HepG2 (cell line): Measurements from ENCODE around the gene POLH. TPM values are rescaled to one million over a fixed set of nuclear protein-coding genes. Genes with fewer than 3 reads are reported as not detected.

Experiments
- ATAC-seq: fragments of 200-7000 bp; cut with Tn5 transposase; 3 replicates; pipeline ENCODE4 v1.9.1; 2020; ENCODE audit warnings: mild to moderate bottlenecking, moderate library complexity
- Bru-seq: library from RNA; stranded (reverse); fragments of 400-500 nt; gene quantifications from one replicate; lab custom pipeline; 2021; lab: Mats Ljungman, UMichigan
- BruChase-seq, 2 experiments: library from RNA; stranded (reverse); fragments of 400-500 nt; gene quantifications; one replicate each; lab custom pipeline; 2021; lab: Mats Ljungman, UMichigan
- BruUV-seq: library from RNA; stranded (reverse); fragments of 400-500 nt; replicated peaks from 2 replicates; lab custom pipeline; 2021; lab: Mats Ljungman, UMichigan
- CTCF ChIA-PET: fragments of 300-600 bp; formaldehyde crosslinking; extraction: SDS; loops from one replicate; lab custom pipeline; 2021; ENCODE audit warnings: low total read pairs, inconsistent platforms, low intra/inter-chr PET ratio; lab: Yijun Ruan, JAX
- POLR2A ChIA-PET: fragments of 350-600 bp; sonication (Branson Sonifier 250); formaldehyde crosslinking; loops from one replicate; lab custom pipeline; 2020; ENCODE audit warnings: antibody characterized with exemption, inconsistent platforms; lab: Yijun Ruan, JAX
- DNase-seq: peaks from one replicate; pipeline ENCODE4 v3.0.0-alpha.2; 2015; ENCODE audit warnings: low spot score
- FAIRE-seq: peaks from 3 replicates; lab custom pipeline; 2011; peaks lifted over from hg19 to GRCh38; lab: Jason Lieb, UNC
- H2AFZ ChIP-seq: one replicate; pipeline ENCODE4 v1.6.1; 2011; ENCODE audit warnings: low read length, inconsistent platforms
- H3K27ac ChIP-seq: fragments of 300-600 bp; 3 replicates; pipeline ENCODE4 v1.8.0; 2011; ENCODE audit warnings: mixed run types, mild to moderate bottlenecking, mixed read lengths, low read length, inconsistent platforms; ENCODE audit not compliant: insufficient read depth; ENCODE audit errors: extremely low read length
- H3K27me3 ChIP-seq, 2 experiments: fragments of 200-600 bp in 1 of 2; 2 replicates in 1 of 2; 3 replicates in 1 of 2; pipeline versions ENCODE4 v1.6.0 to v1.8.0; 2011; ENCODE audit warnings: low read length in 2 of 2, mild to moderate bottlenecking in 2 of 2, moderate library complexity in 2 of 2, inconsistent platforms in 1 of 2; ENCODE audit not compliant: insufficient read depth in 2 of 2, control insufficient read depth in 1 of 2
- H3K36me3 ChIP-seq, 2 experiments: fragments of 200-600 bp in 1 of 2; replicated peaks in 1 of 2; 2 replicates in 1 of 2; 3 replicates in 1 of 2; pipeline versions ENCODE4 v1.5.1 to v1.8.0; 2011; ENCODE audit warnings: low read length in 2 of 2, inconsistent platforms in 1 of 2; ENCODE audit not compliant: insufficient read depth in 2 of 2, control insufficient read depth in 1 of 2
- H3K4me1 ChIP-seq: 2 replicates; pipeline ENCODE4 v1.5.1; 2012; ENCODE audit warnings: low read length, inconsistent platforms; ENCODE audit not compliant: insufficient read depth
- H3K4me2 ChIP-seq: 2 replicates; pipeline ENCODE4 v1.6.0; 2011; ENCODE audit warnings: low read depth, low read length, inconsistent platforms
- H3K4me3 ChIP-seq, 3 experiments: fragments of 200-600 bp in 1 of 3; sonication (generic), shearing (Covaris generic) in 1 of 3; replicated peaks in 1 of 3; 2 replicates each; pipeline ENCODE4 v1.5.1; 2011 to 2016; ENCODE audit warnings: low read length in 3 of 3, inconsistent platforms in 2 of 3, low read depth in 2 of 3, mild to moderate bottlenecking in 2 of 3, control low read depth in 1 of 3, mixed read lengths in 1 of 3; ENCODE audit not compliant: insufficient read depth in 1 of 3
- H3K79me2 ChIP-seq: one replicate; pipeline ENCODE4 v1.6.1; 2011; ENCODE audit warnings: low read length, inconsistent platforms; ENCODE audit not compliant: insufficient read depth
- H3K9ac ChIP-seq: 2 replicates; pipeline ENCODE4 v1.6.0; 2011; ENCODE audit warnings: mild to moderate bottlenecking, low read depth, low read length, inconsistent platforms; ENCODE audit not compliant: insufficient read depth
- H3K9me3 ChIP-seq: 2 replicates; pipeline ENCODE4 v1.5.1; 2012; ENCODE audit warnings: mild to moderate bottlenecking, low read length
- H4K20me1 ChIP-seq: 2 replicates; pipeline ENCODE4 v1.6.0; 2011; ENCODE audit warnings: inconsistent platforms, mild to moderate bottlenecking, low read length, moderate library complexity; ENCODE audit not compliant: insufficient read depth
- ZNF180 ChIP-seq: sonication (generic); formaldehyde crosslinking; IDR thresholded peaks from 2 replicates; pipeline ENCODE4 v1.4.0; 2020; ENCODE audit warnings: low read depth, missing genetic modification reagents, borderline replicate concordance
- ZNF20 ChIP-seq: sonication (generic); formaldehyde crosslinking; IDR thresholded peaks from 2 replicates; pipeline ENCODE4 v1.4.0; 2020; ENCODE audit warnings: mild to moderate bottlenecking, moderate library complexity, missing genetic modification reagents
- ZSCAN30 ChIP-seq: sonication (generic); formaldehyde crosslinking; IDR thresholded peaks from 2 replicates; pipeline ENCODE4 v1.5.0; 2020; ENCODE audit warnings: mild to moderate bottlenecking, missing genetic modification reagents
- WGBS: methylation state at CpG from one replicate; pipeline ENCODE4 v1.1.6; 2017; ENCODE audit warnings: low lambda C conversion rate; 5-methylcytosine and 5-hydroxymethylcytosine counted together
- in situ Hi-C: cut with HindIII; loops from 2 replicates; pipeline ENCODE4 v1.10.0; 2017; ENCODE audit warnings: low pct_unique_long_range_greater_than_20kb; ENCODE audit not compliant: extremely low pct_ligation_motif_present
- intact Hi-C: fragments of 100-400 bp; cut with micrococcal nuclease; formaldehyde crosslinking; loops from one replicate; pipeline ENCODE4 v1.10.0; 2022; ENCODE audit not compliant: unreplicated experiment
- long read RNA-seq, 2 experiments: library from RNA in 1 of 2; library from polyadenylated mRNA in 1 of 2; stranded (forward) in 1 of 2; unstranded in 1 of 2; transcript quantifications; one replicate each; pipeline ENCODE4 v2.0.0, GENCODE V29; 2019 to 2022
- polyA minus RNA-seq, 3 experiments: library from RNA; depleted of rRNA, polyadenylated mRNA; stranded (reverse); fragments of >200 nt; gene quantifications; 2 replicates each; pipeline ENCODE4 v1.2.3, GENCODE V29; 2011; ENCODE audit warnings: low replicate concordance in 1 of 3
- polyA plus RNA-seq, 8 experiments: library from polyadenylated mRNA; depleted of rRNA in 3 of 8; stranded (reverse) in 7 of 8; unstranded in 1 of 8; fragments of >200 nt; fragmentation: Illumina TruSeq in 4 of 8; extraction: Trizol in 4 of 8; gene quantifications; 2 replicates each; pipeline versions ENCODE4 v1.2.1 to v1.2.3, GENCODE V29; 2011 to 2016; ENCODE audit warnings: low read depth in 4 of 8, missing spikeins in 1 of 8, mixed read lengths in 1 of 8; ENCODE audit not compliant: insufficient read depth in 1 of 8
- total RNA-seq, 5 experiments: library from RNA; depleted of rRNA; stranded (reverse); fragments of >200 nt; fragmentation: Illumina TruSeq; extraction: Trizol; gene quantifications; 2 replicates each; pipeline ENCODE4 v1.2.3, GENCODE V29; 2016; ENCODE audit warnings: low read depth in 1 of 5
- TF ChIP-seq, protein P1 (sequence below): sonication (generic); formaldehyde crosslinking; IDR thresholded peaks from 2 replicates; pipeline ENCODE4 v1.5.1; 2020; ENCODE audit warnings: mild to moderate bottlenecking, moderate library complexity, missing genetic modification reagents
- TF ChIP-seq, protein P2 (sequence below): sonication (generic); formaldehyde crosslinking; IDR thresholded peaks from 2 replicates; pipeline ENCODE4 v1.4.0; 2020; ENCODE audit warnings: mild to moderate bottlenecking, missing genetic modification reagents
- TF ChIP-seq, protein P3 (sequence below): IDR thresholded peaks from 2 replicates; pipeline ENCODE4 v1.6.1; 2016; ENCODE audit warnings: low read depth, missing genetic modification reagents, missing compliant biosample characterization

The POLH gene
- total RNA-seq (2016; rRNA removed; fragmentation: Illumina TruSeq; extraction: Trizol) (25.0 and 35.5 TPM in 2 replicates), polyA plus RNA-seq (2011; rRNA removed) (6.3 and 11.6 TPM in 2 replicates), polyA minus RNA-seq (2011; rRNA and poly(A)+ RNA removed; ENCODE audit: low replicate concordance) (19.1 and 21.9 TPM in 2 replicates), Bru-seq, nascent RNA (percentile 63 among the genes with signal in this experiment), BruChase-seq, experiment 1, labeled RNA remaining after a 6-hour chase (percentile 69 among the genes with signal in this experiment), BruChase-seq, experiment 2, labeled RNA remaining after a 2-hour chase (percentile 66 among the genes with signal in this experiment)
- 3.9 and 4.1 TPM in 2 replicates for total RNA-seq (2016; cell fraction: cytosol; rRNA removed; fragmentation: Illumina TruSeq; extraction: Trizol; ENCODE audit: low read depth)
- 23.3 and 37.4 TPM in 2 replicates for total RNA-seq (2016; cell fraction: insoluble cytoplasmic fraction; rRNA removed; fragmentation: Illumina TruSeq; extraction: Trizol)
- 8.7 and 10.2 TPM in 2 replicates for total RNA-seq (2016; cell fraction: membrane; rRNA removed; fragmentation: Illumina TruSeq; extraction: Trizol)
- 16.3 and 26.4 TPM in 2 replicates for total RNA-seq (2016; cell fraction: nucleus; rRNA removed; fragmentation: Illumina TruSeq; extraction: Trizol)
- polyA plus RNA-seq (2011; cell fraction: cytosol; rRNA removed) = 4.3 and 5.1 TPM in 2 replicates
- polyA plus RNA-seq (2011; cell fraction: nucleus; rRNA removed) = 6.0 and 7.3 TPM in 2 replicates
- 7.4 and 10.6 TPM in 2 replicates for polyA plus RNA-seq (2012)
- 0.88 and 1.2 TPM in 2 replicates for polyA plus RNA-seq (2016; cell fraction: cytosol; fragmentation: Illumina TruSeq; extraction: Trizol; ENCODE audit: low read depth)
- 18.1 and 19.7 TPM in 2 replicates for polyA plus RNA-seq (2016; cell fraction: insoluble cytoplasmic fraction; fragmentation: Illumina TruSeq; extraction: Trizol; ENCODE audit: low read depth)
- 2.0 and 2.6 TPM in 2 replicates for polyA plus RNA-seq (2016; cell fraction: membrane; fragmentation: Illumina TruSeq; extraction: Trizol; ENCODE audit: low read depth)
- 28.4 and 32.9 TPM in 2 replicates for polyA plus RNA-seq (2016; cell fraction: nucleus; fragmentation: Illumina TruSeq; extraction: Trizol; ENCODE audit: insufficient read depth, low read depth)
- 9.2 and 9.5 TPM in 2 replicates for polyA minus RNA-seq (2011; cell fraction: cytosol; rRNA and poly(A)+ RNA removed)
- 16.1 and 23.9 TPM in 2 replicates for polyA minus RNA-seq (2011; cell fraction: nucleus; rRNA and poly(A)+ RNA removed)
- long read RNA-seq, experiment 1, partial matches to known transcripts = 0 of 11 reads
- long read RNA-seq, experiment 1, other reads (novel, unspliced or antisense) = 6 of 11 reads
- long read RNA-seq, experiment 2, partial matches to known transcripts = 3 of 21 reads
- long read RNA-seq, experiment 2, other reads (novel, unspliced or antisense) = 14 of 21 reads

DNA sequence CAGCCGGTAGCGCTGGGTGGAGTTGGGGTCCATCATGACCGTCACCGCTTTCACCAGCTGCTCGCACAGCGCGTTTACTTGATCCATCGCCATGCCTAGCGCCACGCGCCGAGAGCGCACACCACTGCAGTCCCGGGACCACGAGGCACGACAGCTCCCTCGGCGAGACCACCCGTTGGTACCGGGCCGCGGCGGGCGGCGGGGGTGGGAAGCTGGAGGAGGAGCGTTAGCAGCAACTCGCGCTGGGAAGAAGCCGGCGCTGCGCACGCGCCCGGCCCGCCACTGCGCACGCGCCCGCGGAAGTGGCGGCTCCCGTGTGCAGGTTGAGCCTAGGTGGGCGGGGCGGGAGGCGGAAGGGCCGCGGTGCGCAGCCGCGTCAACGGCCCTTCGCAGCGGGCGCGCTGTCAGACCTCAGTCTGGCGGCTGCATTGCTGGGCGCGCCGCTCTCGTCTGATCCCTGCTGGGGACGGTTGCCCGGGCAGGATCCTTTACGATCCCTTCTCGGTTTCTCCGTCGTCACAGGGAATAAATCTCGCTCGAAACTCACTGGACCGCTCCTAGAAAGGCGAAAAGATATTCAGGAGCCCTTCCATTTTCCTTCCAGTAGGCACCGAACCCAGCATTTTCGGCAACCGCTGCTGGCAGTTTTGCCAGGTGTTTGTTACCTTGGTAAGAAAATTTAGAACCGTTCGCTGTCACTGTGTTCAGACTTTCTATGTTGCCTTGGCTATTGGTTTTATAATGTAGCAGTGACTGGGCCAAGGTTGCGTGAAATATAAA is at the start of gene POLH, which contains the start of gene XPO5:
TSS of gene POLH (plus strand) at position 414 of the 780 bp plus-strand sequence. CDS start 6,135 bp downstream, outside the sequence.
TSS of gene XPO5 (minus strand) at position 267 of the 780 bp plus-strand sequence. CDS start at position 93, 174 bp downstream.
- peaks cover 67% of the 10 kb centered on the region for H3K79me2 ChIP-seq
- peaks cover 34% of the 10 kb centered on the region for H3K4me1 ChIP-seq
- WGBS = under 1% methylated on average over 22 of the region's 76 CpGs
- peak within 1 kb of the TSS; percentile 84 to 100 (median 97) for H3K4me3 ChIP-seq
- BruUV-seq = no TSS peak
- DNase-seq = peak; percentile 92
- H3K9ac ChIP-seq = peak within 1 kb of the TSS; percentile 81
- CTCF ChIA-PET = no interaction called here
- intact Hi-C loops = loop anchor here (5.0 kb wide), 1 partner anchor 59 kb away; the partner anchor contains the start of genes POLR1C and YIPF3
- peak within 1 kb of the TSS; percentile 71 for H3K27ac ChIP-seq
- in situ Hi-C loops = no loop called here
- peak; percentile 98 for ATAC-seq
- no peaks in the 10 kb centered on the region for H4K20me1 ChIP-seq
- peak within 1 kb of the TSS; percentile 86 for H3K4me2 ChIP-seq
- POLR2A ChIA-PET = interaction anchor here (0.6 to 2.9 kb wide), 20 partner anchors 9 to 596 kb away, joined by 3 to 33 read pairs (median 4); partner anchors contain the start of genes CUL7, DNPH1, GTPBP2 and LRRC73
- peaks cover 9 to 24% of the 10 kb centered on the region in 2 experiments for H3K36me3 ChIP-seq
- H3K9me3 ChIP-seq = no peaks in the 10 kb centered on the region
- no peak for FAIRE-seq
- H2AFZ ChIP-seq = peak within 1 kb of the TSS; percentile 44
- no peaks in the 10 kb centered on the region; a peak in 1 of 5 replicates for H3K27me3 ChIP-seq
- TF ChIP-seq, protein P1, sequence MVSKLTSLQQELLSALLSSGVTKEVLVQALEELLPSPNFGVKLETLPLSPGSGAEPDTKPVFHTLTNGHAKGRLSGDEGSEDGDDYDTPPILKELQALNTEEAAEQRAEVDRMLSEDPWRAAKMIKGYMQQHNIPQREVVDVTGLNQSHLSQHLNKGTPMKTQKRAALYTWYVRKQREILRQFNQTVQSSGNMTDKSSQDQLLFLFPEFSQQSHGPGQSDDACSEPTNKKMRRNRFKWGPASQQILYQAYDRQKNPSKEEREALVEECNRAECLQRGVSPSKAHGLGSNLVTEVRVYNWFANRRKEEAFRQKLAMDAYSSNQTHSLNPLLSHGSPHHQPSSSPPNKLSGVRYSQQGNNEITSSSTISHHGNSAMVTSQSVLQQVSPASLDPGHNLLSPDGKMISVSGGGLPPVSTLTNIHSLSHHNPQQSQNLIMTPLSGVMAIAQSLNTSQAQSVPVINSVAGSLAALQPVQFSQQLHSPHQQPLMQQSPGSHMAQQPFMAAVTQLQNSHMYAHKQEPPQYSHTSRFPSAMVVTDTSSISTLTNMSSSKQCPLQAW = peak; percentile 66
- 0 out of 2 replicates have a peak, but pooled peaks have one; percentile 78 for TF ChIP-seq ZNF180 (CRISPR knock-in tag)
- TF ChIP-seq, protein P2, sequence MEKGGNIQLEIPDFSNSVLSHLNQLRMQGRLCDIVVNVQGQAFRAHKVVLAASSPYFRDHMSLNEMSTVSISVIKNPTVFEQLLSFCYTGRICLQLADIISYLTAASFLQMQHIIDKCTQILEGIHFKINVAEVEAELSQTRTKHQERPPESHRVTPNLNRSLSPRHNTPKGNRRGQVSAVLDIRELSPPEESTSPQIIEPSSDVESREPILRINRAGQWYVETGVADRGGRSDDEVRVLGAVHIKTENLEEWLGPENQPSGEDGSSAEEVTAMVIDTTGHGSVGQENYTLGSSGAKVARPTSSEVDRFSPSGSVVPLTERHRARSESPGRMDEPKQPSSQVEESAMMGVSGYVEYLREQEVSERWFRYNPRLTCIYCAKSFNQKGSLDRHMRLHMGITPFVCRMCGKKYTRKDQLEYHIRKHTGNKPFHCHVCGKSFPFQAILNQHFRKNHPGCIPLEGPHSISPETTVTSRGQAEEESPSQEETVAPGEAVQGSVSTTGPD (CRISPR knock-in tag) = no peak
- TF ChIP-seq, protein P3, sequence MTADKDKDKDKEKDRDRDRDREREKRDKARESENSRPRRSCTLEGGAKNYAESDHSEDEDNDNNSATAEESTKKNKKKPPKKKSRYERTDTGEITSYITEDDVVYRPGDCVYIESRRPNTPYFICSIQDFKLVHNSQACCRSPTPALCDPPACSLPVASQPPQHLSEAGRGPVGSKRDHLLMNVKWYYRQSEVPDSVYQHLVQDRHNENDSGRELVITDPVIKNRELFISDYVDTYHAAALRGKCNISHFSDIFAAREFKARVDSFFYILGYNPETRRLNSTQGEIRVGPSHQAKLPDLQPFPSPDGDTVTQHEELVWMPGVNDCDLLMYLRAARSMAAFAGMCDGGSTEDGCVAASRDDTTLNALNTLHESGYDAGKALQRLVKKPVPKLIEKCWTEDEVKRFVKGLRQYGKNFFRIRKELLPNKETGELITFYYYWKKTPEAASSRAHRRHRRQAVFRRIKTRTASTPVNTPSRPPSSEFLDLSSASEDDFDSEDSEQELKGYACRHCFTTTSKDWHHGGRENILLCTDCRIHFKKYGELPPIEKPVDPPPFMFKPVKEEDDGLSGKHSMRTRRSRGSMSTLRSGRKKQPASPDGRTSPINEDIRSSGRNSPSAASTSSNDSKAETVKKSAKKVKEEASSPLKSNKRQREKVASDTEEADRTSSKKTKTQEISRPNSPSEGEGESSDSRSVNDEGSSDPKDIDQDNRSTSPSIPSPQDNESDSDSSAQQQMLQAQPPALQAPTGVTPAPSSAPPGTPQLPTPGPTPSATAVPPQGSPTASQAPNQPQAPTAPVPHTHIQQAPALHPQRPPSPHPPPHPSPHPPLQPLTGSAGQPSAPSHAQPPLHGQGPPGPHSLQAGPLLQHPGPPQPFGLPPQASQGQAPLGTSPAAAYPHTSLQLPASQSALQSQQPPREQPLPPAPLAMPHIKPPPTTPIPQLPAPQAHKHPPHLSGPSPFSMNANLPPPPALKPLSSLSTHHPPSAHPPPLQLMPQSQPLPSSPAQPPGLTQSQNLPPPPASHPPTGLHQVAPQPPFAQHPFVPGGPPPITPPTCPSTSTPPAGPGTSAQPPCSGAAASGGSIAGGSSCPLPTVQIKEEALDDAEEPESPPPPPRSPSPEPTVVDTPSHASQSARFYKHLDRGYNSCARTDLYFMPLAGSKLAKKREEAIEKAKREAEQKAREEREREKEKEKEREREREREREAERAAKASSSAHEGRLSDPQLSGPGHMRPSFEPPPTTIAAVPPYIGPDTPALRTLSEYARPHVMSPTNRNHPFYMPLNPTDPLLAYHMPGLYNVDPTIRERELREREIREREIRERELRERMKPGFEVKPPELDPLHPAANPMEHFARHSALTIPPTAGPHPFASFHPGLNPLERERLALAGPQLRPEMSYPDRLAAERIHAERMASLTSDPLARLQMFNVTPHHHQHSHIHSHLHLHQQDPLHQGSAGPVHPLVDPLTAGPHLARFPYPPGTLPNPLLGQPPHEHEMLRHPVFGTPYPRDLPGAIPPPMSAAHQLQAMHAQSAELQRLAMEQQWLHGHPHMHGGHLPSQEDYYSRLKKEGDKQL (CRISPR knock-in tag) = peak; percentile 19; the same call in 1 of the 2 replicates
- no peak for TF ChIP-seq ZSCAN30
- TF ChIP-seq ZNF20 (CRISPR knock-in tag) = peak; percentile 42
